Measurements from ENCODE around the gene CRYGS. TPM values are rescaled to one million over a fixed set of nuclear protein-coding genes. Genes with fewer than 3 reads are reported as not detected.

Gene CRYGS
- total and polyA plus RNA-seq, 10 donors, result 4.2 to 24.8 (median 6.8) TPM

- H3K4me1 ChIP-seq, result peaks cover 23 to 84% (median 45%) of the 10 kb centered on the region in 6 donors
- WGBS, 5 donors, result 22 to 35% (median 24%) methylated on average over 2 of the region's 2 CpGs
- no peaks in the 10 kb centered on the region for H3K27me3 ChIP-seq (replicated peaks in 1 of 7)
- peak overlapping the region; percentile 68 to 92 (median 80) for H3K4me3 ChIP-seq
- H3K36me3 ChIP-seq, result peaks cover 0 to 47% (median 32%) of the 10 kb centered on the region in 6 donors
- H3K27ac ChIP-seq, result peak overlapping the region in 7 of 8 donors; percentile 90 to 97 (median 94)
- no peak for DNase-seq
- TF ChIP-seq CTCF (IDR thresholded peaks at IDR 0.05 in 8 of 11, conservative IDR thresholded peaks at IDR 0.05 in 3 of 11) (no peak), POLR2AphosphoS5 (IDR thresholded peaks at IDR 0.05) (no peak), POLR2A (IDR thresholded peaks at IDR 0.05) (no peak)
- intact Hi-C loops (cut with DNase I; ENCODE audit: low total_unique reads), result loop anchor here (10.0 kb wide), 1 partner anchor 213 kb away; the partner anchor contains the start of gene EIF4A2
- H3K9me3 ChIP-seq, result no peaks in the 10 kb centered on the region
Observed at GRCh38 chr3:186571644-186572013, 27.4 kb upstream of the CRYGS start.

- intact Hi-C loops (cut with DNase I; ENCODE audit: low total_unique reads), result loop anchor here (10.0 kb wide), 1 partner anchor 214 kb away; the partner anchor contains the start of gene EIF4A2
- no peaks in the 10 kb centered on the region for H3K9me3 ChIP-seq
- 6 to 9% (median 8%) methylated on average over 20 to 21 of the region's 21 CpGs for WGBS, 5 donors
- peaks cover 0 to 42% (median 28%) of the 10 kb centered on the region in 6 donors for H3K36me3 ChIP-seq
- peak overlapping the region; percentile 87 to 97 (median 93) for H3K27ac ChIP-seq
- peak; percentile 74 for DNase-seq
- no peaks in the 10 kb centered on the region for H3K27me3 ChIP-seq (replicated peaks in 1 of 7)
- no peak for TF ChIP-seq CTCF (IDR thresholded peaks at IDR 0.05 in 8 of 11, conservative IDR thresholded peaks at IDR 0.05 in 3 of 11)
- no peak for TF ChIP-seq POLR2AphosphoS5 (IDR thresholded peaks at IDR 0.05)
- no peak for TF ChIP-seq POLR2A (IDR thresholded peaks at IDR 0.05)
- peak overlapping the region; percentile 68 to 92 (median 80) for H3K4me3 ChIP-seq
- peaks cover 27 to 84% (median 50%) of the 10 kb centered on the region in 6 donors for H3K4me1 ChIP-seq
Observed at GRCh38 chr3:186570941-186571643, 26.9 kb upstream of the CRYGS start.

GRCh38 chr3:186570096-186570940, 26.1 kb upstream of the CRYGS start, which contains the start of gene DNAJB11:
DNAJB11 (plus strand) TSS chr3:186570720; CDS start chr3:186570898, 178 bp downstream.
- TF ChIP-seq POLR2AphosphoS5 (IDR thresholded peaks at IDR 0.05) (peak; percentile 92 to 95 (median 93)), POLR2A (IDR thresholded peaks at IDR 0.05) (peak; percentile 38 to 87 (median 59)), CTCF (IDR thresholded peaks at IDR 0.05 in 8 of 11, conservative IDR thresholded peaks at IDR 0.05 in 3 of 11) (peak in 5 of 11 experiments; percentile 12 to 51 (median 38))
- Histone ChIP-seq H3K27ac (peak within 1 kb of the TSS; percentile 87 to 97 (median 93)), H3K9me3 (no peaks in the 10 kb centered on the region), H3K36me3 (peaks cover 0 to 34% (median 20%) of the 10 kb centered on the region in 6 donors), H3K27me3 (replicated peaks in 1 of 7) (no peaks in the 10 kb centered on the region), H3K4me1 (peaks cover 27 to 87% (median 58%) of the 10 kb centered on the region in 6 donors), H3K4me3 (peak within 1 kb of the TSS; percentile 68 to 92 (median 80))
- 0 to 1% (median 0%) methylated on average over 29 to 59 of the region's 59 CpGs for WGBS, 5 donors
- intact Hi-C loops (cut with DNase I; ENCODE audit: low total_unique reads), result loop anchor here (10.0 kb wide), 1 partner anchor 214 kb away; the partner anchor contains the start of gene EIF4A2
- DNase-seq, result peak; percentile 99

Data from spleen (tissue), 11 donors.